ENCODE results near the gene CBLC.
"Not testable (repeated sequence)": the region's sequence is repeated elsewhere in the genome, so short reads cannot be mapped to it uniquely, and the experiment has no call there.

CBLC gene

GRCh38 chr19:44817725-44818465, 40.2 kb downstream of the CBLC start:
- DNase-seq (ENCODE audit: extremely low read depth in 1 of 2, low read depth in 1 of 2), result no peak

DNA sequence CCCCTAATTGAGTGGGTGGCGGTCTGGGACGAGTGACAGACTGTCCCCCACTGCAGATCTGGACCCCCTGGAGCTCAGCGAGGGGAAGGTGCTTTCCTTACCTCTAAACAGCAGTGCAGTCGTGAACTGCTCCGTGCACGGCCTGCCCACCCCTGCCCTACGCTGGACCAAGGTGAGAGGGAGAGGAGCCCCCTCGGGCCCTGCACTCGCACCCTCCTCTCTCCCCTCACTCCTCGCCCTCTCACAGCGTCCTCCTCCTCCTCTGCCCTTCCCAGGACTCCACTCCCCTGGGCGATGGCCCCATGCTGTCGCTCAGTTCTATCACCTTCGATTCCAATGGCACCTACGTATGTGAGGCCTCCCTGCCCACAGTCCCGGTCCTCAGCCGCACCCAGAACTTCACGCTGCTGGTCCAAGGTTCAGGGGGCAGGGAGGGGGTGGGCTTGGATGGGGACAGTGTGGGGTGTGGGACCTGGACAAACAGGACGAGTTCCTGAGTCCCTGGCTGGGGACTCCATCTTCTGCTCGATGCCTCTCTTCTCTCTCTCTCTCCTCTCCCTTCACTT, 40.9 kb downstream of the CBLC start:
- no peak for DNase-seq (ENCODE audit: extremely low read depth in 1 of 2, low read depth in 1 of 2)

GRCh38 chr19:44819246-44819832, 41.6 kb downstream of the CBLC start:
- no peak for DNase-seq (ENCODE audit: extremely low read depth in 1 of 2, low read depth in 1 of 2)

- DNase-seq (ENCODE audit: extremely low read depth in 1 of 2, low read depth in 1 of 2), result no peak
Observed at GRCh38 chr19:44820648-44821609, 43.2 kb downstream of the CBLC start.

DNA sequence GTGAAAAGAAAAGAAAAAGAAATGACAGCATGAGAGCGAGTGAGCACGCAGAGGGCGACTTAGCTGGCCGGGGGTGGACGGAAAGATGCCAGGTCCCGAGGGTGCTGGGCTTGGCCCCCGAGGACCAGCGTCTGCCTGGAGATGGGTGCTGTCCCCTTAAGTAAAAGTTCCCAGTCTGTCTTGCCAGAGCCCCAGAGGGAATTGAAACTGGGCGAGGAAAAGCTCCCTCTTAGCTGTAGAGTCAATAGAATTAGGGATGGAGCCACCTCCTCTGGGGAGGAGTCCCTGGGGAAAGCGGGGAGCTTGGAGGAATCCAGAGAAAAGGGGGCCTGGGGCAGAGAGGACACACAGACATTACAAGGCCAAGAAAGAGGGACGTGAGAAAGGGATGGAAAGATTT, 44.5 kb downstream of the CBLC start:
- no peak for DNase-seq (ENCODE audit: extremely low read depth in 1 of 2, low read depth in 1 of 2)

DNA sequence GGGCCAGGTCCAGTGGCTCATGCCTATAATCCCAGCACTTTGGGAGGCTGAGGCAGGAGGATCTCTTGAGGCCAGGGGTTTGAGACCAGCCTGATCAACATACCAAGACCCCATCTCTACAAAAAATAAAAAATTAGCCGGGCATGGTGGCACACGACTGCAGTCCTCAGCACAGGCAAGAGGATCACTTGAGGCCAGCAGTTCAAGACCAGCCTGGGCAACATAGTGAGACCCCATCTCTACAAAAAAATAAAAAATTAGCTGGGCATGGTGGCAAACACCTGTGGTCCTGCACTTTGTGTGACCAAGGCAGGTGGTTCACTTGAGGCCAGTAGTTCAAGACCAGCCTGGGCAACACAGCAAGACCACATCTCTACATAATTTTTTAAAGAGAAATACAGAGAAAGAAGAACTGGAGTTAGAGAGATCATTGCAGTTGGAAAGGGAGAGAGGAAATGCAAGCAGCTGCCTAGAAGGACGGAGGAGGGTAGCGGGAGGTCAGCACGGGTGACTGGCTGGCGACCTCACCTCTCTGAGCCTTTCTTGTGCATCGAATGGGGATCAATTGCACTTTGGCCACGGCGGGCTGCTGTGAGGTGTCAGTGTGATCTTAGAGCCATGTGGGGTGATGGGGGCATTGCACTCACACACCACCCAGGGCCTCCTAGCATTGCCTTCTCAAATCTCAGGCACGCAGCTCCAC, 45.1 kb downstream of the CBLC start:
- DNase-seq (ENCODE audit: extremely low read depth in 1 of 2, low read depth in 1 of 2), result no peak

DNA sequence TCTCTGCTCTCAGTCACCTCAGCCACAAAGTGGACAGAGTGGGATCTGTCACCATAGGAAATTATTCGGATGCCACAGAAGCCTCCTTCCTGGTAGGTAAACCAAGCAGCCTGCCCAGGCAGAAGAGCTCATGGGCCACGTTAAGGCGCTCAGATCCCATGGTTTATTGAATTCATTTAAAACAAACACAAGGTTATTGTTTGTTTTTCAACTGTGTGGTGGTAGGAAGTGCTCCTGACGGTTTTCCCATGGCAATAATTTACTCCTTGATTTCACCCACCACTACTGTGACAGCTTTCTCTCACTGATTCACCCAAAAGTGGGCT, 45.6 kb downstream of the CBLC start:
- no peak for DNase-seq (ENCODE audit: extremely low read depth in 1 of 2, low read depth in 1 of 2)

DNA sequence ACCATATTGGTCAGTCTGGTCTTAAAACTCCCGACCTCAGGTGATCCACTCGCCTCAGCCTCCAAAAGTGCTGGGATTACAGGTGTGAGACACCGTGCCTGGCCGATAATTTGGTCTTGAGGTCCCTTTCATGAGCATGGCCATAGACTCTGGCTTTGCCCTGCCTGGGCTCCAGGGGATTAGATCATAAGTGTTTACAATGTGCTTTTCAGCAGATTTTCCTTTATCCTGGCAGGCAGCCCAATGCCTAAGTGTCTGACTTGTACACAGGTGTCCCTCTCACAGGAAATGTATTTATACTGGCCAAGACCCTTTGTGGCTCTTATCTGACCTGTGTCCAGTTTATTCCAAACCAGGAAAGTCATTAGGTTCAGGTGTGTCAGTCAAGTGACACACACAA, 47.1 kb downstream of the CBLC start:
- no peak for DNase-seq (ENCODE audit: extremely low read depth in 1 of 2, low read depth in 1 of 2)

DNA sequence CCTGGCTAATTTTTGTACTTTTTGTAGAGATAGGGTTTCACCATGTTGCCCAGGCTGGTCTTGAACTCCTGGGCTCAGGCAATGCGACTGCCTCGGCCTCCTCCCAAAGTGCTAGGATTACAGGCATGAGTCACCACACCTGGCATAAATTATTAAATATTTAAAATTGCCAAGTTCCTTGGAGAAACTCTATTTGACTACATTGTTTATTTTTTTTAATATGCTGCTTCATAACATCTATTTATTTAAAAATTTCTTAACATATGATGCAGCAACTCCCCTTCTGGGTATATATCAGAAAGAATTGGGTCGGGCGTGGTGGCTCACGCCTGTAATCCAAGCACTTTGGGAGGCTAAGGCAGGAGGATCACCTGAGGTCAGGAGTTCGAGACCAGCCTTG, 55.2 kb downstream of the CBLC start:
- DNase-seq (ENCODE audit: extremely low read depth in 1 of 2, low read depth in 1 of 2), result not testable (repeated sequence)

DNA sequence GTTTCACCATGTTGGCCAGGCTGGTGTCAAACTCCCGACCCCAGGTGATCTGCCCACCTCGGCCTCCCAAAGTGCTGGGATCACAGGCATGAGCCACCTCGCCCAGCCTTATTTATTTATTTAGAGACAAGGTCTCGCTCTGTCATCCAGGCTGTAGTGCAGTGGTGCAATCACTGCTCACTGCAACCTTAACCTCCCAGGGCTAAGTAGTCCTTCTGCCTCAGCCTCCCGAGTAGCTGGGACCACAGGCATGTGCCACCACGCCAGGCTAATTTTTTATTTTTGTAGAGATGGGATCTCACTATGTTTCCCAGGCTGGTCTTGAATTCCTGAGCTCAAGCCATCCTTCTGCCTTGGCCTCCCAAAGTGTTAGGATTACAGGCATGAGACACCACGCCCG, 56.7 kb downstream of the CBLC start:
- not testable (repeated sequence) for DNase-seq (ENCODE audit: extremely low read depth in 1 of 2, low read depth in 1 of 2)

GRCh38 chr19:44839276-44839675, 61.6 kb downstream of the CBLC start:
- no peak for DNase-seq (ENCODE audit: extremely low read depth in 1 of 2, low read depth in 1 of 2)

- DNase-seq (ENCODE audit: extremely low read depth in 1 of 2, low read depth in 1 of 2), result no peak
Observed at GRCh38 chr19:44840811-44841210, 63.1 kb downstream of the CBLC start.

GRCh38 chr19:44841231-44841630, 63.5 kb downstream of the CBLC start:
- DNase-seq (ENCODE audit: extremely low read depth in 1 of 2, low read depth in 1 of 2), result no peak

DNA sequence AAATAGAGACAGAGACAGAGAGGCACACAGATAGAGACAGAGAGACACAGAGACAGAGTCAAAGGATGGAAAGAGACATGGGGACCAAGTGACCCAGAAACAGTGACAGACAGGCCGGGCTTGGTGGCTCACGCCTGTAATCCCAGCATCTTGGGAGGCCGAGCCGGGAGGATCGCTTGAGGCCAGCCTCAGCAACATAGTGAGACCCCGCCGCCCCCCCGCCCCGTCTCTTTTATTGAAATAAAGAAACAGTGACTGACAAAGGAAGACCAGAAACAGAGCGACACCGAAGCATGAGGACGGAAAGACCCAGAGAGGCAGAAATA, 67.6 kb downstream of the CBLC start:
- no peak for DNase-seq (ENCODE audit: extremely low read depth in 1 of 2, low read depth in 1 of 2)

GRCh38 chr19:44845612-44846454, 68.1 kb downstream of the CBLC start, which contains the start of gene NECTIN2:
Gene NECTIN2, plus strand, starts transcription at chr19:44846297. Its CDS starts 229 bp downstream, at chr19:44846526.
- DNase-seq (ENCODE audit: extremely low read depth in 1 of 2, low read depth in 1 of 2), result peak; percentile 24 to 52

DNA sequence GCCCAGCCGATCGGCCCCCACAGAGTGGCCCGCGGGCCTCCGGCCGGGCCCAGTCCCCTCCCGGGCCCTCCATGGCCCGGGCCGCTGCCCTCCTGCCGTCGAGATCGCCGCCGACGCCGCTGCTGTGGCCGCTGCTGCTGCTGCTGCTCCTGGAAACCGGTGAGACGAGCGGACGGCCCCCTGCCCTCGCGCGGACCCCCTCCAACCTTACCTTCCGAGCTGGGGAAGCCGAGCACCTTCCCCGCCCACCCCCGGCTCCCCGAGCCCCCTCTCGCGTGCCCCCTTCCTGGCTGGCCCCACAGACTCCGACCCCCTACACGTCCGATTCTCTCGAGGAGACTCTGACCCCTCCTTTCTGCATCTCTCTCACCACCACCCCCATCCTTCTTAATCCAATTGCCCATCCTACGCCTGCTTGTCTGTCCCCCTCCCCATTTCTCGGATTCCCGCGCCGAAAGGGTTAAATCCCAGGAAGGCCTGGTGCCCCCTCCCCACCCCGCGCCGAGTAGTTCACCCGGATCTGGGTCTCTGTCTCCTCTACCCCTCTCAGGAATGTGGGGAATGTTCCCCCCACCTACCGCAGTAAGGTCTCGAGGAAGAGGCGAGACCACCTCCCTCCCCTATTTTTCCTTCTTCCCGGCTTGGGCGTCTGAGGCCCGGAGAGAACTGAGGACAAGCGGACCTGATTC, 68.9 kb downstream of the CBLC start:
- DNase-seq (ENCODE audit: extremely low read depth in 1 of 2, low read depth in 1 of 2), result no peak

DNA sequence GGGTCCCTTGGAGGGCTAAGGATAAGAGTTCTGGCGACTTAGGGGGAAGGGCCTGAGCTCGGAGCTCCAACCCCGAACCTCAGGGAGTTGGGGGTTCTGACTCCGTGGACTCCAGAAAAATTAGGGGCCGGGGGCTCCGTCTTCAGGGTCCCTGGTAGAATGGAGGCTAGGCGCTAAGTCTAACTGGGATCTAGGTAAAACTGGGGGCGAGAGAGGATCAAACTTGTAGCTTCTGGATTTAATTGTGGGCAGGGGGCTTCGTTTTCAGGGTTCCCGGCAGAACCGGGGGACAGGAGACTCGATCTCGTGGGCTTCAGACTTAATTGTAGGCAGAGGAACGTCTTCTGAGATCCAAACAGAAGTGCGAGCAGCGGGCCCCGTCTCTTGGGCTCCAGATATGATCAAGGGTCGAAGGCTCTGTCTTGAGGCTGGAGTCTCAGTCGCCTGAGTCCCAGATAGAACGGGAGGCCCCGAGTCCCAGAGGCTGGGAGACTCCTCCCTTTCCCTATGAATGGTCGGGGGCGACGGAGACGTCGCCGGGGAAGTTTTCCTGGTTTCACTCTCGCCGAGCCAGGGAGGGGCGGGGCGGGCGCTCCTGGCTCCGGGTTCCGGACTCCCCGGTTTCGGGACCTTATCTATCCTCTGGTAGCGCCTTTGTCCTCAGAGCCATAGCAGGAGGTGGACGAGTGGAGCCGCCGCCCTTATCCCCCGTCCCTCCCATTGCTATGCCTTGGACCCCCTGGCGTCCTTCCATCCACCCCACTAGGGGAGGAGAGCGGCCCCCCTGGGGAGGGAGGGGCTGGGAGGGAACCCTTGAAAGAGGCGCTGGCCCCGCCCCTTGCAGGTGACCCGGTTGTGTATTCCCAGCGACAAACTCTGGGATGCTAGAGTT, 69.7 kb downstream of the CBLC start:
- no peak for DNase-seq (ENCODE audit: extremely low read depth in 1 of 2, low read depth in 1 of 2)

DNA sequence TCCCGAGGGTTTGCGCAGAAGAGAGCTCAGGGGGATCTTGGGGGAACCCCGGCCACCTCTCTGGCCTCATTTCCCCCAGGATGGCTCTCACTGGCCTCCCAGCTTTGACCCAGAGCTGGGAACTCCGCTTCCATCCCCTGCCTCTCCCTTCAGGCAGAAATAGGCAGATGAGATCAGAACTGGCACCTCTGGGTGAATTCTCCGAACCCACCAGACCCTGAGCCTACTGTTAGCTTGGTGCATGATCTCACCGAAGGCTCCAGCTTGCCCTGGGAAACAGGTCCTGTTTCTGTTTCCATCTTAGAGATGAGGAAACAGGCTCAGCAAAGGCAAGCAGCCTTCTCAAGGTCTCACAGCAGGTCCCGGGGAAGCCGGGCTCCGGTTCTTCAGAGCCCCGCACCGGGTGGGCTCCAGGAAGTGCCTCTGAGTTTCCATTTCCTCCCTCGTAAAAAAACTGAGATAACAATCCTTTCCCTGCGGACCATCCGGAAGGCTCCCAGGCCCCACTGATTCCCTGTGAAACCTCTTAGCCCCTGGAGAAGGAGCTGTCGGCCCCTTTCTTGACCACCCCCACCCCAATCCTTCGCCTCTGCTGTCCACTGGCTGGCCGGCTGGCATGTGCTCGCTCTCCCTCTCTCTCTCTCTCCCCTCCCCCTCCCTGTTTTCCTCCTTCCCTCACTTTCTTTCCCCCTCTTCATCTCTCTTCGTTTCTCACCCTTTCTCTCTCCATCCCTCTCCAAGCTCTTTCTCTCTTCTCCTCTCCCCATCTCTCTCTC, 70.5 kb downstream of the CBLC start:
- no peak for DNase-seq (ENCODE audit: extremely low read depth in 1 of 2, low read depth in 1 of 2)

All from activated CD8-positive, alpha-beta memory T cell treated with anti-CD3 and anti-CD28 coated beads for 1 hour (primary cell).